HG03060 (cell line): ENCODE data around the gene COLGALT1.
"Not testable (repeated sequence)": the region's sequence is repeated elsewhere in the genome, so short reads cannot be mapped to it uniquely, and the experiment has no call there.

Source experiments
- ATAC-seq: cut with Tn5 transposase; IDR thresholded peaks from one replicate; pipeline ENCODE4 v1.9.1; 2021; ENCODE audit warnings: low read depth, moderate number of reproducible peaks; ENCODE audit not compliant: unreplicated experiment

The COLGALT1 gene

DNA sequence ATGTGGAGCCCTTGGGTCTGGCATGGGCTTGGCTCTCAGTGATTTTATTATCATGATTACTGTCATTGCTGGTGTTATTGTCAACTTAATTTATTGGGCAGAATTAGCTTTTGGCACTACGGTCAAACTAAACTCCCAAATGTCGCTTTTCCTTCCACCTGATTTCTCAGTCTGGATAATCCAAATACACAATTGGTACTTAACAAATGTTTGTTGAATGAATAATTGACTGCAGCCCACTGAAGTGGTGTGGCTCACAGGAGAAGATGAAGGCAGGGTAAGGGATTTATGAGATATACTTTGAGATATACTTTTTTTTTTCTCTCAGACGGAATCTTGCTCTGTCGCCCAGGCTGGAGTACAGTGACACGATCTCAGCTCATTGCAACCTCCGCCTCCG lies 1.5 kb downstream of the COLGALT1 start:
- ATAC-seq = no peak

DNA sequence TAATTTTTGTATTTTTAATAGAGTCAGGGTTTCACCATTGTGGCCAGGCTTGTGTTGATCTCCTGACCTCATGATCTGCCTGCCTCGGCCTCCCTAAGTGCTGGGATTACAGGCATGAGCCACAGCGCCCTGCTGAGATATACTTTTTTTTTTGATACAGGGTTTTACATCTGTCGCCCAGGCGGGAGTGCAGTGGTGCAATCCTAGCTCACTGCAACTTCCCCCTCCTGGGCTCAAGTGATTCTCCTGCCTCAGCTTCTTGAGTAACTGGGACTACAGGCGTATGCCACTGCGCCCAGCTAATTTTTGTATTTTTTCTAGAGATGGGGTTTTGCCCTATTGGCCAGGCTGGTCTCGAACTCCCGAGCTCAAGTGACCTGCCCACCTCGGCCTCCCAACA lies 2.0 kb downstream of the COLGALT1 start:
- no peak for ATAC-seq

DNA sequence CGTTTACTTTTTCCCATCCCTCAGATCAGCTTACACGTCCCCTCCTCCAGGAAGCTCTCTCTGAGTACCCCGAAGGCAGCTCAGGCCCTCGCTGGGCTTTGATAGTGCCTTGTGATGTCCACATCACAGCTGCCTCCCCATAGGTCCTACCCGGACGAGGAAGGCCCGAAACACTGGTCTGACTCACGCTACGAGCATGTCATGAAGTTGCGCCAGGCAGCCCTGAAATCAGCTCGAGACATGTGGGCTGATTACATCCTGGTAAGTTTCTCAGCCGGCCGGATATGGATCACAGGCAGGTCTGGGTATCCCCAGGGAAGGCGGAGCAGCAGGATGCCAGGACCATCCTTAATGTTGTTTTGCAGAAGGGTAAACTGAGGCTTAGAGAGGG lies 4.8 kb downstream of the COLGALT1 start:
- no peak for ATAC-seq

DNA sequence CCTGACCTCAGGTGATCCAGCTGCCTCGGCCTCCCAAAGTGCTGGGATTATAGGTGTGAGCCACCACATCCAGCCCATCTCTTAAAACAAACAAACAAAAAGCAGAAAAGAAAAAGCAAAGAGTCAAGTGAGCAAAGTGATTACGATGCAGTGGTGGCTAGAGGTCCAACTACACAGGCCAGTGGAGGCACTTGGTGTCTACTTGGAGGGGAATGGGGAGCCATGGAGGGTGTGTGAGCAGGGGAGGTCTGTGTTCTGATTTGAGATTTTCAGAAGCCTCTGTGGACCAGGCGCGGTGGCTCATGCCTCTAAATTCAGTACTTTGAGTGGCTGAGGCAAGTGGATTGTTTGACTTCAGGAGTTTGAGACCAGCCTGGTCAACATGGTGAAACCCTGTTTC lies 6.6 kb downstream of the COLGALT1 start:
- ATAC-seq = no peak

DNA sequence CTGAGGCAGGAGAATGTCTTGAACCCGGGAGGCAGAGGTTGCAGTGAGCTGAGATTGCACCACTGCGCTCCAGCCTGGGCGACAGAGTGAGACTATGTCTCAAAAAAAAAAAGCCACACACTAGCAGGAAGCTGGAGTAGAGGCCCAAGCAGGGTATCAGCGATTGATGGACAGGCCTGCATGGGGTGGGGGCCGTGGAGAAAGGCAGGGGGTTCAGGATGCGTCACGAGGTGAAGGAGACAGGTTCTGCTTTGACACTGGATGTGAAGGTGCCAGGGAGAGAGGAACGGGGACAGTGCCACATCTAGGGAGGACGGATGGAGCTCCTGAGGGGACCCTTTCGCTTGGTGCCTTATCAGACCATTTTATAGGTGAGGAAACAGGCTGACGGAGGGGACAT lies 7.1 kb downstream of the COLGALT1 start:
- no peak for ATAC-seq

DNA sequence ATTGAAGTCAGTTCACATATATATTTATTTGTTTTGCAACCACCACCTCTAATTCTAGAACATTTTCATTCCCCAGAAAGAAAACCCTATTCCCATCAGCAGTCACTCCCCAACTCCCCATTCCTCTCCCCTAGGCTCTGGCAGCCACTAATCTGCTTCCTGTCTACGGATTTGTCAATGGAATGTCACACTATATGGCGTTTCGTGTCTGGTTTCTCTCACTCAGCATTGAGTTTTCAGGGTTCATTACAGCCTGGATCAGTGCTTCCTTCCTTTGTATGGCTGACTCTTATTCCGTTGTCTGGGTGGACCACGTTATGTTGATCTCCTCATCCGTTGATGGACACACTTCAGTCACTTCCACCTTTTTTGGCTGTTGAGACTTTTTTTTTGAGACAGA lies 9.3 kb downstream of the COLGALT1 start:
- no peak for ATAC-seq

DNA sequence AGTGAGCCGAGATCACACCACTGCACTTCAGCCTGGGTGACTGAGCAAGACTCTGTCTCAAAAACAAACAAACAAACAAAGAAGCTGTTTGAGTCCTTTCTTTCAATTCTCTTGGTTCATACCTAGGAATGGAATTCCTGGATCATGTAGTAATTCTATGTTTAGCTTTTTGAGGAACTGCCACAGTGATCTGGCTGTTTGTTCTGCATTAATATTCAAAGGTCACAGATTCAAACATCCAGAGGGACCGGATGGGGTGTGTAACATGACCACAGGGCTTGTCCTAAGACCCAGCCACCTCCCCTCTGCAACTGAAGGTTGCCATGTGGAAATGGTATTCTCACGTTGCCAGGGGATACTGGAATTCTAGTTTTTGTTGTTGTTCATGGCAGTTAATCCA lies 10.2 kb downstream of the COLGALT1 start:
- no peak for ATAC-seq

DNA sequence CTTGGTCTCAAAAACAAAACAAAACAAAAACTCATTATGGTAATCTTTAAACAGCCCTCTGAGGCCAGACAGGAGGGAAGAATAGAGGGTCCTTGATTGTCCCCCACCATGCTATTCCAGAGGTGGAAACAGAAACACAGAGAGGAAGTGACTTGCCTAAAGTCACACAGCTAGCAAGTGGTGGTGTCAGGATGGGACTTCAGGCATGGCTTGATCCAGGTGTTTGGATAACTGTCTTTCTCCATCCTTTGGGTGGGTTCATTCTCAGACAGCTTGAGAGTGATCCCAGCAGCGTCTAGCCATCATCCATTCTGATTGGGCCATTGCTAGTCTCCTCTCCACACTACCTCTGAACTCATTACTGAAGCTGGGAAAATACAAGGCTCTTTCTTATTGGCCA lies 12.5 kb downstream of the COLGALT1 start:
- ATAC-seq = no peak

DNA sequence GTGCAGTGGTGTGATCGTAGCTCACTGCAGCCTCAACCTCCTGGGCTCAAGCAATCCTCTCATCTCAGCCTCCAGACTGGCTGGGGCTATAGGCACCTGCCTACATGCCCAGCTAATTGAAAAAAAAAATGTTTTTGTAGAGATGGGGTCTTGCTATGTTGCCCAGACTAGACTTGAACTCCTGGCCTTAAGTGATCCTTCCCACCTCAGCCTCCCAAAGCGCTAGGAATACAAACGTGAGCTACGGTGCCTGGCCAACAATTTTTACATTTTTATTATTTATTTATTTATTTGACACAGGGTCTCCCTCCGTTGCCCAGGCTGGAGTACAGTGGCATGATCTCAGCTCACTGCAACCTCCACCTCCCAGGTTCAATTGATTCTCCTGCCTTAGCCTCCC lies 14.8 kb downstream of the COLGALT1 start:
- not testable (repeated sequence) for ATAC-seq

DNA sequence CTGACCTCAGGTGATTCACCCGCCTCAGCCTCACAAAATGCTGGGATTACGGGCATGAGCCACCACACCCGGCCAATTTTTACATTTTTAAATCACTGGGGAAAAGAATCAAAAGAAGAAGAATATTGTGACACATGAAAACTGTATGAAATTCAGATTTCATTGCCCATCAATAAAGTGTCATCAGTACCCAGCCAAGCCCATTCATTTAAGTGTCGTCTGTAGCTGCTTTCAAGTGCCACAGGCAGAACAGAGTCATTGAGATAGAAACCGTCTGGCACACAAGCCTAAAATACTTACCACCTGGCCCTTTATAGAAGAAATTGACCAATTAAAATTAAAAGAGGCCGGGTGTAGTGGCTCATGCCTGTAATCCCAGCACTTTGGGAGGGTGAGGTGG lies 15.3 kb downstream of the COLGALT1 start:
- ATAC-seq = no peak

DNA sequence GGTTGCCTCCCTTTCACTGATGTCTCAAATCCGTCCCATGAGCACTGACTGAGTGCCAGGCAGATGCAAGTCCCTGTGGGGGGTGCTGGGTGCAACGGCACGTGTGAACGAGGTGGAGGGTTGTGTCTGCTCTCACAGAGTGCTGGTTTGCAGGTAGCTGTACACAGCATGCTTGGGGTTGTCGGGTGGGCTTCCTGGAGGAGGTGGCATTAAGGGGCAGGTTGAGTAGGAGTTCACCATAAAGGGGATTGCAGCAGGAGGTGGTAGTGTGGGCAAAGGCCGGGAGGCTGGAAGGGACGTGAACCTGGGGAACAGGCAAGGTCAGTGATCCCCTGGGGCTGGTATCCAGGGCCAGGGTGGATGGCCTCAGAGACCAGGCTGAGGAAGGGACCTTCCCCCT lies 17.2 kb downstream of the COLGALT1 start:
- no peak for ATAC-seq

DNA sequence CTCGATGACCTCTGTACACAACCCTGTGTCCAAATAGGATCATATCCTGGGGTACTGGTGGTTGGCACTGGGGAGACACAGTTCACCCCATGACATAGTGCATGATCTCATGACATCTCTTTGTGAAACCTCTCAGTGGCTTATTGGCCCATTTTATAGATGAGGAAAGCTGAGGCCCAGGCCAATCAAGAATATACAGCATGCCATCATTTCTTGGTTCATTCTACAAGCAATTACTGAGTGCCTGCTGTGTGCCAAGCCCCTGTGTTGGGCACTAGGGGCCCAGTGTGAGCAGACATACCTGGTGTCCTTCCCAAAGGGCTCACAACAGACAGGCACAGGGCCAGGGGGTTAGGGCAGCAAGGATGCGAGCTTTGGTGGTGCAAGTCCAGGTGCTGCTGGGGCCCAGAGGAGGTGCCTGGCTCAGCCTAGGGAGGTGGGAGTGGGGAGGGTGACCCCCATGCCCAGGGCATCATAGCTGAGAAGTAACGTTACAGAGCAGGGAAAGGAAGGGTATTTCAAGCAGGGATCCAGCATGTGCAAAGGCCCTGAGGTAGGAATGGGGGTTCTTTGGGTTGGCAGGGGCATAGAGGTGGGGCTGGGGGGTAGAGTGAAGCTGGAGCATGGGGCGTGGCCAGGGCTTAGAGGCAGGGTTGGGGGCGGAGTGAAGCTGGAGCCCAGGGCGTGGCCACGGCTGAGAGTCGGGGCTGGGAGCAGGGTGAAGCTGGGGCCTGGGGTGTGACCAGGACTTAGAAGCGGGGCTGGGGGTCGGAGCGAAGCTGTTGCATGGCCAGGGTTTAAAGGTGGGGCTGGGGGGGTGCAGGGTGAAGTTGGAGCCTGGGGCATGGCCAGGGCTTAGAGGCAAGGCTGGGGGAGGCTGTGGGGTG lies 20.7 kb downstream of the COLGALT1 start:
- no peak for ATAC-seq

DNA sequence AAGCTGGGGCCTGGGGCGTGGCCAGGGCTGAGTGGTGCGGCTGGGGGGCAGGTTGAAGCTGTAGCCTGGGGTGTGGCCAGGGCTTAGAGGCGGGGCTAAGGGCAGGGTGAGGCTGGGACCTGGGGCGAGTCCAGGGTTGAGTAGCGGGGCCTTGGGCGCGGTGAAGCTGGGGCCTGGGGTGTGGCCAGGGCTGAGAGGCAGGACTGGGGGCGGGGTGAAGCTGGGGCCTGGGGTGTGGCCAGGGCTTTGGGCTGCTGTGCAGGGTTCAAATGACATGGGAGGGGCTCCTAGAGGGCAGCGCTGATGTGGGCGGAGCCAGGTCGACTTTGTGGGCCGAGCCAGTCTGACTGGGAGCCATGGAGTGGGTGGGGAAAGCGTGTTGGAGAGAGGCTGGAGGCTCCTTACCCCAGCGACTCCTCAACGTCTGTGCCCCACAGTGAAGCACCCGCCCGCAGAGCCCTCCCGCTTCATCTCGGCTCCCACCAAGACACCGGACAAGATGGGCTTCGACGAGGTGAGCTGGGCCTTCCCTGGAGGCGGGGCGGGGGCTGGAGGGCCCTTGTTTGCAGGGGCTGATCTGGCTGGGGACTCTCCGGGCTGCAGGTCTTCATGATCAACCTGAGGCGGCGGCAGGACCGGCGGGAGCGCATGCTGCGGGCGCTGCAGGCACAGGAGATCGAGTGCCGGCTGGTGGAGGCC lies 21.5 kb downstream of the COLGALT1 start:
- no peak for ATAC-seq

DNA sequence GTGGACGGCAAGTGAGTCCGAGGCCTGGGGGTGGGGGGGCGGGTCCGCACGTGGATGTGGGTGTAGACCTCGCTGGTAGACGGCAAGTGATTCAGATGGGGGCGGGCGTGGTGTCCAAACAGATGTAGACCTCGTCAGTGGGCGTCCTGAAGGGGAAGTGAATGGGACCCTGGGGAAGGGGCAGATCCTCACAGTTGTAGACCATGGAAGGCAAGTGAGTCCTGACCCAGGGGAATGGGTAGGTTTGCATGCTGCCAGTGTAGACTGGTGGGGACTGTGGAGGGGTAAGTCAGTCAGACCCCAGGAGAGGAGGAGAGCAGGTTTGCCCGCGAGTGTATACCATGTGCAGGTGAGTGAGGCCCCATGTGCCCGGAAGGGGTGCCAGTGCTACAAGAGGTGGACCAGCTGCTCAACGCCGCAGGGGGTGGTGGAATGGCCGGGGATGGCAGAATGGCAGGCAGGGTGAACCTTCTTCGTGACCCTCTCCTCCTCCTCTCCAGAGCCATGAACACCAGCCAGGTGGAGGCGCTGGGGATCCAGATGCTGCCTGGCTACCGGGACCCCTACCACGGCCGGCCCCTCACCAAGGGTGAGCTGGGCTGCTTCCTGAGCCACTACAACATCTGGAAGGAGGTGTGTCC lies 22.1 kb downstream of the COLGALT1 start:
- no peak for ATAC-seq

DNA sequence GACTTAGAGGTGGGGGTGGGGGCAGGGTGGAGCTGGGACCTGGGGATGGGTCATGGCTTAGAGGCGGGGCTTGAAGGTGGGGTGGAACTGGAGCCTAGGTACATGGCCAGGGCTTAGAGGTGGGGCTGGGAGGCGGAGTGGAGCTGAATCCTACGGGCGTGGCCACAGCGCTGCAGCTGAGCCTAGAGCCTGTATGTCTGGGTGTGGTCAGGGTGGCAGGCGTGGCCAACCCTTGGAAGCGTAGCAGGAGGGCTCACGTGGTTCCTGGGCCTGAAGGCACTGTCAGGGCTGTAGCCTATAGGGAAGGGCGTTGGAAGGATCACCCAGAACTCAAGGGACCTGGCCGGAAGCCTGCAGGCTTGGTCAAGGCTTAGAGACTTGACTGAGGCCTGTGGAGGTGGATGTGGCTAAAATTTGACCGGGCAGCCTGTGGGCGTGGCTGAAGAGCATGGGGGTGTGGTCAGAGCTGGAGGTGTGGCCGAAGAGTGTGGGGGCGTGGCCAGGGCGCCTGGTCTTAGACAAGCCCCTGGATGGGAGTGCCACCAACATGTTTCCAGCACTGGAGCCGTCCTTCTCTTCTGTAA lies 24.3 kb downstream of the COLGALT1 start:
- no peak for ATAC-seq

DNA sequence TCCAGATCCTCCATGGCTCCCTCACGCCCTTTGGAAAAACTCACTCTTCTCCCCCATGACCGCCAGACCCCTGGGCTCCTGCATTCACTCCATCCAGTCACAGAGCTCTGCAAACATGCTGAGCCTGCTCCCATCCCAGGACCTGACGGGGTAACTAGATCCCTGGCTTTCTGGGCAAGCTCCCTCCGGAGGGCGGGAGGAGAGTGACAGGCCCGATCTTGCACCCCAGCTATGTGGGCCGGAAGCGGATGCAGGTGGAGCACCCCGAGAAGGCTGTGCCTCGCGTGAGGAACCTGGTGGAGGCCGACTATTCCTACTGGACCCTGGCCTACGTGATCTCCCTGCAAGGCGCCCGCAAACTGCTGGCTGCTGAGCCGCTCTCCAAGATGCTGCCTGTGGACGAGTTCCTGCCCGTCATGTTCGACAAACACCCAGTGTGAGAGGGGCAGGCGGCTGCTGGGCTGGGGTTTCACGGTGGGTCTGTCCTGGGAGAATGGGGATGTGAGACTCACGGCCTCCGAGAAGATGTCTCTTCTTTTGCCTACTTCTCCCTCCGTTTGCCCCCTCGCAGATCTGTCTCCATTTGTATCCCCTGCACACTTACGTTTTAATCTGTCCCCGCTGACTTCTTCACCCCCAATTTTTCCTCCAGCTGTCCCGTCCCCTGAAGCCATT lies 25.2 kb downstream of the COLGALT1 start:
- ATAC-seq = no peak

DNA sequence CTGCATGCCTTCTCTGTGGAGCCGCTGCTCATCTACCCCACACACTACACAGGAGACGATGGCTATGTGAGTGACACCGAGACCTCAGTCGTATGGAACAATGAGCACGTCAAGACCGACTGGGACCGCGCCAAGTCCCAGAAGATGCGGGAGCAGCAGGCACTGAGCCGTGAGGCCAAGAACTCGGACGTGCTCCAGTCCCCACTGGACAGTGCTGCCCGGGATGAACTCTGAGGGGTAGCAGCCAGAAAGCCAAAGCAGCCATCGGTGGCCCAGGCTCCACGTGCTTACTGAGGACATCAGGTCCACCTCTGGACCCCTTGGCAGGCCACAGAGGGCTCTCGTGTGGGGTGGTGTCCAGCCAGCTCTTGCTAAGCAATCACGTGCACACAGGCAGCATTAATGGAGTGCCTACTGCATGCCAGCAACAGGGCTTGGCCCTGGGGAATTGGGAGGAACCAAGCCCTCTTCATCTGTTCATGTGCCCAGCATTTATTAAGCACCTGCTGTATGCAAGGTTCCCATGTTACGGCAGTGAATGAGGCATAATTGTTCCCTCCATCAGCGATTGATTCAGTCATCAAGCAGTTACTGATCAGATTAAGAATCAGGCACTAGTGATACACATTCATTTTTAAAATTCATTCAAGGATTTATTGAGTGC lies 25.9 kb downstream of the COLGALT1 start:
- no peak for ATAC-seq

DNA sequence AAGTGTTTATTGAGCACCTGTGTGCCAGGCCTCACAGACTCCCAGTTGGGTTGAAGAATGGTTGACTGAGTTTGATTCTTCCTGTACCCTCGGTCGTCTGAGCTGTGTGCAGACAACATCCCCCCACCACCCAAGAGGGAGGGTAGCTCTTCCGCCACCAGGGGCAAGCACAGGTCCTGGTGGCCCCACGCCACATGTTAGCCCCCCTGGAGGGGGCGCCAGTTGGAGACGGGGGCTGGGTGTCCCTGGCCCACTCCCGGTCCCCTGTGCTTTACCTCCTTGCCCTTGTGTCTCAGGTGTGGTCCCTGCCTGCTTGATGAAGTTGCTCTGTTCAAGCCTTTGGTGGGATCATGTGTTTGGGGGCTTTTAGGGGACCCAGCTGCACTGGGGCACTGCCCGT lies 27.2 kb downstream of the COLGALT1 start:
- ATAC-seq = no peak

DNA sequence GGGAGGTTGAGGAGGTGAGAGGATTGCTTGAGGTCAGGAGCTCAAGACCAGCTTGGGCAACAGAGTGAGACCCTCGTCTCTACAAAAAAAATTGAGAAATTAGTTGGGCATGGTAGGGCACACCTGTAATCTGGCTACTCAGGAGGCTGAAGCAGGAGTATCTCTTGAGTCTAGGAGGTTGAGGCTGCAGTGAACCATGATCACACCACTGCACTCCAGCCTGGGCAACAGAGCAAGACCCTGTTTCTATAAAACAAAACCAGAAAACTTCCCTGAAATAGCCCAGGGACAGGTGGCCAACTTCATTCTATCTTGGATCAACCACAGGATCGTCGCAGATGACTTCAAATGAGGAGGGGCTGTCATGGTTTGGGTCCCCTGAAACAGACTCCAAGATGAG lies 28.7 kb downstream of the COLGALT1 start:
- no peak for ATAC-seq

DNA sequence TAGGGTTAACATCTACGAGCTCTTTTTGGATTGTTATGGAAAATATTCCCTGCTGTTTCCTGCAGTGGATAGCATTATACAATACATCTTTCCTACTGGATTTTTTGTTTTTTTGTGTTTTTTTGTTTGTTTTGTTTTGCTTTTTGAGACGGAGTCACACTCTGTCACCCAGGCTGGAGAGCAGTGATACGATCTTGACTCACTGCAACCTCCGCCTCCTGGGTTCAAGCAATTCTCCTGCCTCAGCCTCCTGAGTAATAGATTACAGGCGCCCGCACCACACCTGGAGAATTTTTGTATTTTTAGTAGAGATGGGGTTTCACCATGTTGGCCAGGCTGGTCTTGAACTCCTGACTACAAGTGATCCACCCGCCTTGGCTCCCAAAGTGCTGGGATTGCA lies 29.9 kb downstream of the COLGALT1 start:
- ATAC-seq = not testable (repeated sequence)
